Cerebellar nuclear complex (tissue), 1 donor: ENCODE measurements around the gene PORCN.
A peak's percentile ranks its signal among the peaks of the same experiment; 100 is the strongest.
"Not testable (repeated sequence)": the region's sequence is repeated elsewhere in the genome, so short reads cannot be mapped to it uniquely, and the experiment has no call there.

Source experiments
- DNase-seq, 2 experiments: peaks; one replicate each; lab custom pipeline; 2025; lab: John Stamatoyannopoulos, UW

PORCN gene

DNA sequence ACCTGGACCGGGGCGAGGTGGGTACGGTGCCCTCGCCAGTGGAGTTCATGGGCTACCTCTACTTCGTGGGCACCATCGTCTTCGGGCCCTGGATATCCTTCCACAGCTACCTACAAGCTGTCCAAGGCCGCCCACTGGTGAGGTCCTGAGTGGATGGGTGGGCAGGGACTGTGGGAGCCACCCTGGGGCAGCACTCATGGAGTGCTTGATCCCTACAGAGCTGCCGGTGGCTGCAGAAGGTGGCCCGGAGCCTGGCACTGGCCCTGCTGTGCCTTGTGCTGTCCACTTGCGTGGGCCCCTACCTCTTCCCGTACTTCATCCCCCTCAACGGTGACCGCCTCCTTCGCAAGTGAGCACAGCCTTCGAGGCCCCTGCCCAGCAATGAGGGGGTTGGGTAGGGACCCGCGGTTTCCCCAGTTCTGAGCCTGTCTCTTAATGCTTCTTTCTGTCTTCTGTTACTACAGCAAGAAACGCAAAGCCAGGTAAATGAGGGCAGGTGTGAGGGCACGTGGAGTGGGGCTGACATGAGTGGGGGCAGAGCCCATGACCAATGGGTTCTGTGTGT is 3.7 kb downstream of the PORCN start:
- DNase-seq, result no peak

DNA sequence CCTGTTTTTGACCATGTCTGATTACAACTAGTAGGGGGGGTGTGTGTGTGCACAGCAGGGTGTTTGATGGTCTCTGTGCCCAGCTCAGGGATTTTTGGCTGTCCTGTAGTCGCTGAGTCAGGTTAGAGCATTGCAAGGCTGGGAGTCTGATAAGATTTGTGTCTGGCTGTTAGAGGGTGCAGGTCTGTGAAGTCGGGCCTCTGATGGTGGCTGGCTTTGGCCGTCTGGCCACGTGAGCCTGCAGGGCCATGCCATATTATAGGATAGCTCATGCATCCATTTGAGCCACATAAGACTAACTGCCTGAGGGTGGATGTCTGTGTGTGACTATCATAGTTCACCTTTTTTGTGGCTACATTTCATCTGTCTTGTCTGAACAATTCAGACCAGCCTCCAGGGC is 4.9 kb downstream of the PORCN start:
- DNase-seq, result no peak

GRCh38 chrX:48514126-48514806 is 5.5 kb downstream of the PORCN start:
- no peak for DNase-seq

DNA sequence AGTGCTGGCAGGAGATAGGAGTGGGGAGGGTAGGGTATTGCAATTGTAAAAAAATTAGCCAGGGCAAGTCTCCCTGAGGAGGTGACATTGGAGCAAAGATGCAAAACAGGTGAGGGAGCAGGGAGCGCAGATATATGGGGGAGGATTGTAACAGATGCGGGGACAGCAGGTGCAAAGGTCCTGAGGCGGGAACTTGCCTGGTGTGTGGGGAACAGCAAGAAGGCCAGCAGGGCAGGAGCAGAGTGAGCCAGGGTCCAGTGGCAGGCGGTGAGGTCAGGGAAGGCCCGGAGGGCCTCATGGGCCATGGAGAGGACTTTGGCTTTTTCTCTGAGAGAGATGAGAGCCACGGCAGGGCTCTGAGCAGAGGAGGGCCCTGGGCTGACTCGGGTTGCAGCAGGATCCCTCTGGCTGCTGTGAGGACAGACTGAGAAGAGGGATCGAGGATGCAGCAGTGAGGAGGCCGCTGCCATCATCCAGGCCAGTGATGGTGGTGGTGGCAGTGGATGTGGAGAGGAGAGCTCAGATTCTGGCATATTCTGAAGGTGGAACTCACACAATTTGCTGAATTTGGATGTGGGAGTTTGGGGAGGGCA is 6.2 kb downstream of the PORCN start:
- DNase-seq, result no peak

DNA sequence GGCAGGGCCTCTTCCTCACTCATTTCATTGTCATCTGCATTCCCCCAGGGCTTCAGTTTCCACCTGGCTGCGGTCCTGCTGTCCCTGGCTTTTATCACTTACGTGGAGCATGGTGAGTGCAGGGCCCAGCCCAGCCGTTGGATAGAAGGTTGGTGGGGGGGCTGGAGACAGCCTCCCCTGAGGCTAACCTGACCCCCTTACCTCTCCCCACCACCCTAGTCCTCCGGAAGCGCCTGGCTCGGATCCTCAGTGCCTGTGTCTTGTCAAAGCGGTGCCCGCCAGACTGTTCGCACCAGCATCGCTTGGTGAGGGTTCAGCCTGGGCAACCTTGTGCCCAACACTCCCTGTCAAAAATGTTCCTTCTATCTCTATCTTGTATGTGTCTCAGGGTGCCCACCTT is 7.0 kb downstream of the PORCN start:
- DNase-seq, result no peak

- no peak for DNase-seq
These were observed 7.5 kb downstream of the PORCN start for GRCh38 chrX:48516285-48516684.

DNA sequence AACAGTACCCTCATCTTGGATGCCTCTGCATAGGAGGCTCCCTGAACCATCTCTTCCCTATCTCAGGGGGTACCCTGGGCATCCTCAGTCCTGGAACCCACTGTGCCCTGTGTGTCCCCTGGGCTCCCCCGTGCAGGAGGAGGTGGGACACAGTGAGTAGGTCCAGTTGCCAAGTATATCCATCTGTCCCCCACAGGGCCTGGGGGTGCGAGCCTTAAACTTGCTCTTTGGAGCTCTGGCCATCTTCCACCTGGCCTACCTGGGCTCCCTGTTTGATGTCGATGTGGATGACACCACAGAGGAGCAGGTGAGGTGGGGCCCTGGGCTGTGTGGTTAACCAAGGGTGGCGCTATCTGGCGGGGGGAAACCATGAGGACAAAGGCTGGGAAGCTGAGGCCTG is 8.2 kb downstream of the PORCN start:
- DNase-seq, result no peak

DNA sequence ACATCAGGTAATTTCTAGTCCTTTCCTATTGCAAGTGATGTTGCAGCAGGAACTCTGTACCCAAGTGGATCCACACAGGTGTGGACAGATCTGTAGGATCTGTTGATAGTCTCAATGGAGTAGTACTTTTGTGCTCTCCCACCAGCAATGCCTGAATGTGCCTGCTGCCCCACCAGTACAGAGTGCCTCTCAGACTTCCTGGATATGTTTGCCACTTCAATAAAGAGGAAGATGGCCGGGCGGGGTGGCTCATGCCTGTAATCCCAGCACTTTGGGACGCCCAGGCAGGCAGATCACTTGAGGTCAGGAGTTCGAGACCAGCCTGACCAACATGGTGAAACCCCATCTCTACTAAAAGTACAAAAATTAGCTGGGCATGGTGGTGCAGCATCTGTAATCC is 10.7 kb downstream of the PORCN start:
- DNase-seq, result not testable (repeated sequence)

DNA sequence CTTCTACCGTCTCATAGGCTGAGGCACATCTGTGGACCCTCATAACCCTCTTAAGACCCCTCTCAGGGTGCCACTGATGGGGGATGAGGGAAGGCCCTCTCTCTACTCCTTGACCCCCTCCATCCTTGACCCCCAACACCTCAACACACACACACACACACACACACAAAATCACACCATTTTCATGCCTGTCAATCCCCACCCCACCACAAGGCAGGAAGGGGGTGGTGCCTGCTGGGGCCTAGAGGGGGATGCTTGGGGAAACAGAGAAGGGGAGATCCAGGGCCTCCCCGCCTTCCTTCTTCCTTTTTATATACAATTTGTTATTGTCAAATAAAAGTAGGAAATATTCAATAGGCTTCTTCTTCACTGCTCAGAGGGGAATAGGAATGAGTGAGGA is 11.7 kb downstream of the PORCN start:
- DNase-seq, result no peak

GRCh38 chrX:48520976-48521352 is 12.2 kb downstream of the PORCN start:
- no peak for DNase-seq

DNA sequence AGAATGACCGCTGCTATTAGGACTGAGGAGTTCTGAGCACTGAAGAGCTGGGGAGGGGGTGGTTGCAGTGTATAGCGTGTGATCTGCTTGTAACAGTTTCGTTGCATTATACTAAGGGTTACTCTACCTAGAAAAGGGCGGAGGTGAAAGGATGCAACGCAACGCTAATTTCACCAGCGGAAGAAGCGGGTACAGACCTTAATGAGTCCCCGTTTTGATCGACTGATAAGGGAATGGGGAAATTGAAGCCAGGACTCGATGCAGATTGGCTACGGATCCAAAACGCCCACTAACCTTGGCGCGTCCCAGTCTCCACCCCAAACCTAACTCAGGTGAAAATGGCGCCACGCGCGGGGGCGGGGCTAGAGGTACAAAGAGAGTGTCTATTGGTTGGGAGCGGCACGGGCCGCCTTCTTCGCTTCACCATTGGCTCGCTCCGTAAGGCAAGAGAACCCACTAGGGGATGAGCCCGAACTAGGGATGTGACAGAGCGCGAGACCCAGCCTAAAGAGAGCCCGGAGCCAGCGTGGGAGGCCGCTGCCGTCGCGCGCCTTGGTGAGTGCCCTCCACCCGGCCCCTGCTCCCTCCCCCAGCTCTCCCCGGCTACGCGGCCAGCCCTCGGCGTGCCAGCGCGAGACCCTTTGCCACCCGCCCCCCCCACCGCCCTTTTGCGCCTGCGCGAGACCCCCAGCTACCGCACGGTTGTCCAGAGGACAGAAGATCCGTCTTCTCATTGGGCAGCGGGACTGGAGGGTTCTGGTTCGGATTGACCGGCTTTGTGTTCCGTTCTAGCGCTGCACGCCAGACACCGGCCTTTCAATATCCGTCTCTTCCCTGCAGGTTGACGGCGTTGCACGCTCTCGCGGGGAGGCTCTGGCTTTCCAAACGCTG is 12.8 kb downstream of the PORCN start, which contains the start of gene EBP:
Gene EBP (plus strand): TSS at position 456 of the 891 bp plus-strand sequence. CDS start 1,964 bp downstream, outside the sequence.
- DNase-seq, result peak; percentile 47 to 72

DNA sequence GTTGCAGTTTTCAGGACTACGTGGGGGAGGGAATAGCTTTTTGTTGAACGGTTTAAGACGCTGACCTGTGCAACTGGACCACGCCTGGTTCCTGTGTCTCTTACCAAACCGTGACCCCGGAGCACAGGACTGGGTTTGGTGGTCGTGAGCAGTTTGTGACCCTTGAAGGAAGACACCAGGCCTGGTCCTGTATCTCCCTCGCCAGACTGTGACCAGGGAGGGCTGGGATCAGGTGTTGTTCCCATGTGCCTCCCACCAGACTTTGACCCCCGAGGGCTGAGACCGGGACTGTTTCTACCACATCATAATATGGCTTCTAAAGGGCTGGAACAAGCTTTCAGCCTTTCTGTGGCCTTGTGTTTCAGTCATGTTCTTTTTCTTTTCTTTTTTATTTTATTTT is 13.5 kb downstream of the PORCN start:
- no peak for DNase-seq

DNA sequence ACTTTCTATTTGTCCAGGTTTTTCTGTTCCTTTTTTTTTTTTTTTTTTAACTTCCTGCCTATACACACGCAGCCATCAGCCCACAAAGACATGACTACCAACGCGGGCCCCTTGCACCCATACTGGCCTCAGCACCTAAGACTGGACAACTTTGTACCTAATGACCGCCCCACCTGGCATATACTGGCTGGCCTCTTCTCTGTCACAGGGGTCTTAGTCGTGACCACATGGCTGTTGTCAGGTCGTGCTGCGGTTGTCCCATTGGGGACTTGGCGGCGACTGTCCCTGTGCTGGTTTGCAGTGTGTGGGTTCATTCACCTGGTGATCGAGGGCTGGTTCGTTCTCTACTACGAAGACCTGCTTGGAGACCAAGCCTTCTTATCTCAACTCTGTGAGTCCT is 14.9 kb downstream of the PORCN start:
- no peak for DNase-seq

GRCh38 chrX:48525853-48526252 is 17.1 kb downstream of the PORCN start:
- DNase-seq, result not testable (repeated sequence)

GRCh38 chrX:48530736-48531135 is 21.9 kb downstream of the PORCN start:
- DNase-seq, result no peak

GRCh38 chrX:48531358-48531959 is 22.7 kb downstream of the PORCN start:
- DNase-seq, result no peak

GRCh38 chrX:48532161-48532560 is 23.4 kb downstream of the PORCN start:
- no peak for DNase-seq

DNA sequence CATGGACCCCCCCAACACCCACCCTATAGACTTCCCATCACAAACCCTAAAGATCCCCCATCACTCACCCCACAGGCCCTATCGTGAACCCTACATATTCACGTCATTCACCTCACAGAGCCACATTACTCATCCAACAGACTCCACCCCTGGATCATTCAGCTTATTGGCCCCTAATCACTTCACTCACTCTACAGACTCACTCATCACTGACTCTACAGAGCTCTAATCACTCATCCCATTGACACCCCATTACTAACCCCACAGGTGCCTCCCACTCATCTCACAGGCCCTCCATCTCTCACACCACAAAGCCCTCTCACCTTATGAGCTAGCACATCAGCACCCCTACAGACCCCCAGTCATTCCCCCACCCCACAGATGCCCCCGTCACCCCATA is 24.4 kb downstream of the PORCN start:
- DNase-seq, result no peak

DNA sequence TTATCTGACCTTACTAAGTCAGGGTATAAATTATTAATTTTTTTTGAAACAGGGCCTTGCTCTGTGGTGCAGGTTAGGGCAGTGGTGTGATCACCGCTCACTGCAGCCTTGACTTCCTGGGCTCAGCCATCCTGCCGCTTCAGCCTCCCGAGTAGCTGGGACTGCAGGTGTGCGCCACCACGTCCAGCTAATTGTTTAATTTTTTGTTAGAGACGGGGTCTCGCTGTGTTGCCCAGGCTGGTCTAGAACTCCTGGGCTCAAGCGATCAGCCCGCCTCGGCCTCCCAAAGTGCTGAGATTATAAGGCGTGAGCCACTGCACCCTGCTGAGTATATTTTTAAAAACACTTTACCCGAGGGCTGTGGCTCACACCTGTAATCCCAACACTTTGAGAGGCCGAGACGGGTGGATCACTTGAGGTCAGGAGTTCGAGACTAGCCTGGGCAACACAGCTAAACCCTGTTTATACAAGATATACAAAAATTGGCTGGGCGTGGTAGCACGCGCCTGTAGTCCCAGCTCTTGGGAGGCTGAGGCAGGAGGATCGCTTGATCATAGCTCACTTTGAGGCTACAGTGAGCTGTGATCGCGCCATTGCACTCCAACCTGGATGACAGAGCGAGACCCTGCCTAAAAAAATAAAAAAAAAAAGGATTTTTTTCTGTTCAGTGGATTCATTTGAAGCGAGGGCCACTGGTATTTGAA is 30.0 kb downstream of the PORCN start:
- DNase-seq, result no peak

DNA sequence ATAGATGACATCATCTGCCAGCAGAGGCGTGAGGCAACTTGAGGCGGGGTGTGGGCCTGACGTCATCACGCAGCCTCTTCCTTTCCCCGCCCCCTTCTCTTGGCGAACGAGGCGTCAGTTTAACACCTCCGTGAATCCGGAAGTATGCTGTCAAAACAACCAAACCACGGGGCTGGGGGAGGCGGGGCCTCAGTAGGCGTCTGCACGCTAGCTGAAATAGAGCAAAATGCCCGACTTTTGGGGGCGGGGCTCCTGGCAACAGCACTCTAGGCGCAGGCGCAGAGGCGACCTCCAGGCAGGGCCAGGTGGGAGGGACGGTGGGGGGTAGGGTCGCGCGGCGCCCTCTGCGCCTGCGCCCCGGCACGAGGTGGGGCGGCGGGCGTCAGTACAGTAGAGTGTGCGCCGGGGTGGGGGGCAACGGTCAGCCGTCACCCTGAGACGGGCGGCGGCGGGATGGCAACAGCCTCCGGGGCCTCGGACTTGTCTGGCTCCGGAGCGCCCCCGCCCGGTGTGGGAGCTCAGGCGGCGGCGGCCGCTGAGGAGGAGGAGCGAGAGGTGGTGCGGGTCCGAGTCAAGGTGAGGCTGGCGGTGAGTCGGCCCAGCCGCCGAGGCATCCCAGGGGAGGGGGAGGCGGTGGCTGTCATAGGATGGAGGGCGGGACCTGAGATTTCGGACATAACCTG is 30.7 kb downstream of the PORCN start, which contains the start of gene TBC1D25:
Gene TBC1D25 (plus strand): TSS at position 370 of the 683 bp plus-strand sequence. CDS start 84 bp downstream, at position 454.
- peak; percentile 53 to 78 for DNase-seq

GRCh38 chrX:48540028-48540375 is 31.2 kb downstream of the PORCN start:
- DNase-seq, result peak in 1 of 2 experiments; percentile 4
